ENCODE results near the gene ADAMTS13.

- no peak for TF ChIP-seq TAF1 (conservative IDR thresholded peaks at IDR 0.05)
- TF ChIP-seq, protein P1, sequence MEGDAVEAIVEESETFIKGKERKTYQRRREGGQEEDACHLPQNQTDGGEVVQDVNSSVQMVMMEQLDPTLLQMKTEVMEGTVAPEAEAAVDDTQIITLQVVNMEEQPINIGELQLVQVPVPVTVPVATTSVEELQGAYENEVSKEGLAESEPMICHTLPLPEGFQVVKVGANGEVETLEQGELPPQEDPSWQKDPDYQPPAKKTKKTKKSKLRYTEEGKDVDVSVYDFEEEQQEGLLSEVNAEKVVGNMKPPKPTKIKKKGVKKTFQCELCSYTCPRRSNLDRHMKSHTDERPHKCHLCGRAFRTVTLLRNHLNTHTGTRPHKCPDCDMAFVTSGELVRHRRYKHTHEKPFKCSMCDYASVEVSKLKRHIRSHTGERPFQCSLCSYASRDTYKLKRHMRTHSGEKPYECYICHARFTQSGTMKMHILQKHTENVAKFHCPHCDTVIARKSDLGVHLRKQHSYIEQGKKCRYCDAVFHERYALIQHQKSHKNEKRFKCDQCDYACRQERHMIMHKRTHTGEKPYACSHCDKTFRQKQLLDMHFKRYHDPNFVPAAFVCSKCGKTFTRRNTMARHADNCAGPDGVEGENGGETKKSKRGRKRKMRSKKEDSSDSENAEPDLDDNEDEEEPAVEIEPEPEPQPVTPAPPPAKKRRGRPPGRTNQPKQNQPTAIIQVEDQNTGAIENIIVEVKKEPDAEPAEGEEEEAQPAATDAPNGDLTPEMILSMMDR (IDR thresholded peaks at IDR 0.05; ENCODE audit: low read depth, low read length, missing input control), result no peak
- peak; percentile 63 for TF ChIP-seq SP1 (IDR thresholded peaks at IDR 0.05)
- peak in 1 of 2 donors; percentile 2 for TF ChIP-seq RXRA (IDR thresholded peaks at IDR 0.05)
- TF ChIP-seq FOXA1 (IDR thresholded peaks at IDR 0.05), result no peak
- TF ChIP-seq, protein P2, sequence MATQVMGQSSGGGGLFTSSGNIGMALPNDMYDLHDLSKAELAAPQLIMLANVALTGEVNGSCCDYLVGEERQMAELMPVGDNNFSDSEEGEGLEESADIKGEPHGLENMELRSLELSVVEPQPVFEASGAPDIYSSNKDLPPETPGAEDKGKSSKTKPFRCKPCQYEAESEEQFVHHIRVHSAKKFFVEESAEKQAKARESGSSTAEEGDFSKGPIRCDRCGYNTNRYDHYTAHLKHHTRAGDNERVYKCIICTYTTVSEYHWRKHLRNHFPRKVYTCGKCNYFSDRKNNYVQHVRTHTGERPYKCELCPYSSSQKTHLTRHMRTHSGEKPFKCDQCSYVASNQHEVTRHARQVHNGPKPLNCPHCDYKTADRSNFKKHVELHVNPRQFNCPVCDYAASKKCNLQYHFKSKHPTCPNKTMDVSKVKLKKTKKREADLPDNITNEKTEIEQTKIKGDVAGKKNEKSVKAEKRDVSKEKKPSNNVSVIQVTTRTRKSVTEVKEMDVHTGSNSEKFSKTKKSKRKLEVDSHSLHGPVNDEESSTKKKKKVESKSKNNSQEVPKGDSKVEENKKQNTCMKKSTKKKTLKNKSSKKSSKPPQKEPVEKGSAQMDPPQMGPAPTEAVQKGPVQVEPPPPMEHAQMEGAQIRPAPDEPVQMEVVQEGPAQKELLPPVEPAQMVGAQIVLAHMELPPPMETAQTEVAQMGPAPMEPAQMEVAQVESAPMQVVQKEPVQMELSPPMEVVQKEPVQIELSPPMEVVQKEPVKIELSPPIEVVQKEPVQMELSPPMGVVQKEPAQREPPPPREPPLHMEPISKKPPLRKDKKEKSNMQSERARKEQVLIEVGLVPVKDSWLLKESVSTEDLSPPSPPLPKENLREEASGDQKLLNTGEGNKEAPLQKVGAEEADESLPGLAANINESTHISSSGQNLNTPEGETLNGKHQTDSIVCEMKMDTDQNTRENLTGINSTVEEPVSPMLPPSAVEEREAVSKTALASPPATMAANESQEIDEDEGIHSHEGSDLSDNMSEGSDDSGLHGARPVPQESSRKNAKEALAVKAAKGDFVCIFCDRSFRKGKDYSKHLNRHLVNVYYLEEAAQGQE (IDR thresholded peaks at IDR 0.05), result peak; percentile 37
- TF ChIP-seq, protein P3, sequence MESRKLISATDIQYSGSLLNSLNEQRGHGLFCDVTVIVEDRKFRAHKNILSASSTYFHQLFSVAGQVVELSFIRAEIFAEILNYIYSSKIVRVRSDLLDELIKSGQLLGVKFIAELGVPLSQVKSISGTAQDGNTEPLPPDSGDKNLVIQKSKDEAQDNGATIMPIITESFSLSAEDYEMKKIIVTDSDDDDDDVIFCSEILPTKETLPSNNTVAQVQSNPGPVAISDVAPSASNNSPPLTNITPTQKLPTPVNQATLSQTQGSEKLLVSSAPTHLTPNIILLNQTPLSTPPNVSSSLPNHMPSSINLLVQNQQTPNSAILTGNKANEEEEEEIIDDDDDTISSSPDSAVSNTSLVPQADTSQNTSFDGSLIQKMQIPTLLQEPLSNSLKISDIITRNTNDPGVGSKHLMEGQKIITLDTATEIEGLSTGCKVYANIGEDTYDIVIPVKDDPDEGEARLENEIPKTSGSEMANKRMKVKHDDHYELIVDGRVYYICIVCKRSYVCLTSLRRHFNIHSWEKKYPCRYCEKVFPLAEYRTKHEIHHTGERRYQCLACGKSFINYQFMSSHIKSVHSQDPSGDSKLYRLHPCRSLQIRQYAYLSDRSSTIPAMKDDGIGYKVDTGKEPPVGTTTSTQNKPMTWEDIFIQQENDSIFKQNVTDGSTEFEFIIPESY (IDR thresholded peaks at IDR 0.05), result no peak
- TF ChIP-seq EGR1 (IDR thresholded peaks at IDR 0.05; ENCODE audit: low read depth in 2 of 2), result no peak
- no peak for TF ChIP-seq GABPA (IDR thresholded peaks at IDR 0.05 in 1 of 2, conservative IDR thresholded peaks at IDR 0.05 in 1 of 2)
- TF ChIP-seq, protein P4, sequence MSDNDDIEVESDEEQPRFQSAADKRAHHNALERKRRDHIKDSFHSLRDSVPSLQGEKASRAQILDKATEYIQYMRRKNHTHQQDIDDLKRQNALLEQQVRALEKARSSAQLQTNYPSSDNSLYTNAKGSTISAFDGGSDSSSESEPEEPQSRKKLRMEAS (IDR thresholded peaks at IDR 0.05), result no peak
These were observed 37.6 kb downstream of the ADAMTS13 start, which contains the start of gene CACFD1 for GRCh38 chr9:133459476-133460404.

All from liver (tissue), 3 donors.